GM04504 (cell line): ENCODE data around the gene CHST6.
"Not testable (repeated sequence)": the region's sequence is repeated elsewhere in the genome, so short reads cannot be mapped to it uniquely, and the experiment has no call there.

ENCODE experiments used
- DNase-seq: peaks from one replicate; pipeline ENCODE4 v3.0.0-alpha.2; 2012; ENCODE audit warnings: low read depth

The CHST6 gene

DNA sequence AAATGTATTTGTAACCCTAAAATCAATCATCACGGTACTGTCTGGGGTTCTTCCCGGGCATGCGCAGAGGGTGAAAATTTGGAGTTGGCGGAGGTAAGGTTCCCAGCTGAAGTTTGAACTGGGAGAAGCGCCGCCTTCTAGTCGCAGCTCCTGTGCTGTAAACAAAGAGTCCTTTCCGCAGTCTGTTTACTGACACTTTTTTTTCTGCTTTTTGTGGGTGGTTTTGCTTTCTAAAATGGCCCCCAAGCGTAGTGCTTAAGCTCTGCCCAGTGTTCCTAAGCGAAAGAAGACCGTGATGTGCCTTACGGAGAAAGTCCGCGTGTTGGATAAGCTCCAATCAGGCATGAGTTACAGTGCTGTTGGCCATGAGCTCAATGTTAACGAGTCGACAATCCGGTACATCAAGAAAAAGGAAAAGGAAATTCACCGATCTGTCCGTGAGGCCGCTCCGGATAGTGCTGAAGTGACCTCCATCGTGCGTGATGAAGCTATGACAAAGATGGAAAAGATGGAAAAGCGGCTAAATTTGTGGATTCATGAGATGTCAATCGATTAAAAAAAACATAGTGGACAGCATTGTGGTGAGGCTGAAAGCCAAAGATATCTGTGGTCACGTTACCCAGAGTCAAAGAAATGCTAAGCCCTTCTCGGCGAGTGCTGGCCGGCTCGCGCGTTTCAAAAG lies 61.4 kb downstream of the CHST6 start:
- DNase-seq, result peak; percentile 80

DNA sequence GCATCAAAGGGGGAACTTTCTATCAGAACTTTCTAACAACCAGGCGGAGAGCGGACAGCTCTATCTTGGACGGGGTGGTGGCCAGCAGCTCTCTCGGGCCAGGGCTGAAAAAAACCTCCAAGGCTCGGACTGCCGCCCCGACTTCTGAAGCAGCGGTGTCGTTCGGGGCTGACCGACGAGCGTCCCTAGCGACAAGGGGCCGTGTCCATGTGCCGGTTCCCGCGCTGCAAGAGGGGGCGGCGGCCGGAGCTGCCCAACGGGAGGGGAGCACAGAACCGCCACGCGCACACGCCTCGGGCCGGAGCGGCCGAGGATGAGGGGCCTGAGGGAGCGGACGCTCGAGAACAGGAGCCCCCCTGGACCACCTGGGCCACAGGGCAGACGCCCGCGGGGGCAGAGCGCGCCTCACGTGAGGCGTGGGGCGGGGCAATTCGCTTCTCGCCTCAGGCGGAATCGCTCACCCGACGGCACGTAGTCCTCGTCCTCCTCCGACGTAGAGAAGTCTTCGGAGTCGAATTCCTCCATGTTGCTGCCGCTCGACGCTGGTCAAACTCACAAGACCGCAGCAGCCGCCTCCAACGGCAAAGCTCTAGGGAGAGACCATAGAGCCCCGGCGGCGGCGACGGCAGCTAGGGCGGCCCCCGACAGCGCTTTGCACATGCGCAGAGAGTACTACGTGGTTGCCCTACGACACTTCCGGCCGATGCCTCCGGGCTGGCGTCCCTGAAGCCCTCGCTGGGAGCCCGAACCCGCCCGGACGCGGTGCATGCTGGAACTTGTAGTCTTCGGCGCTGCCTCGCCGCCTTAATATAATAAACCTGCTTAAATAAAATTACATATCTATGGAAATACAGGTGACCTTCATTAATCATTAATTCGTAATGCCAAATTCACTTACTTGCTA lies 62.2 kb downstream of the CHST6 start, which contains the start of gene CFDP1:
Gene CFDP1, minus strand, starts transcription at position 676 of the 904 bp plus-strand sequence. Its CDS starts 151 bp downstream, at position 525.
- peak; percentile 86 for DNase-seq

GRCh38 chr16:75429621-75430403 lies 65.4 kb downstream of the CHST6 start:
- DNase-seq, result no peak

- DNase-seq, result not testable (repeated sequence)
Measured at GRCh38 chr16:75426524-75426923, 68.7 kb downstream of the CHST6 start.

DNA sequence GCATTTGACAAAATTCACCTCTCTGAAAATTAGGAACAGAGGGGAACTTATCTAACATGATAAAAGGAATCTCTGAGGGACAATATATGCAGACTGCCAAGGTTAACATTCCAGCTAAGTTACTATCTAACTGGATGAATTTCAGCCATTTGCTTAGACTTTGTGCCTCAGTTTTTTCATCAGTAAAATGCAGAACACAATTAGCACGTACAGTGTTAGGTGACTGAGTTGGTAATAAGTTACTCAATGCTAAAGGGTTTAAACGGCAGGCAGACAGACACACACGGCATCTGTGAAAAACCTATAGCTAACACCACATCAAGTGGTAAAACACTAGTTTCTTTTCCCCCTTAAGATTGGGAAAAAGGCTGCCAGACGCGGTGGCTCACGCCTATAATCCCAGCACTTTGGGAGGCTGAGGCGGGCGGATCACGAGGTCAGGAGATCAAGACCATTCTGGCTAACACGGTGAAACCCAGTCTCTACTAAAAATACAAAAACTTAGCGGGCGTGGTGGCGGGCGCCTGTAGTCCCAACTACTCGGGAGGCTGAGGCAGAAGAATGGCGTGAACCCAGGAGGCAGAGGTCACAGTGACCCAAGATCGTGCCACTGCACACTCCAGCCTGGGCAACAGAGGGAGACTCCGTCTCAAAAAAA lies 71.0 kb downstream of the CHST6 start:
- not testable (repeated sequence) for DNase-seq

- no peak for DNase-seq
Measured at GRCh38 chr16:75423723-75424104, 71.5 kb downstream of the CHST6 start.
